Stomach (tissue), 4 donors: ENCODE results near the gene MED13L.

Experiments used
- EP300 ChIP-seq: sonication (generic); formaldehyde crosslinking; IDR thresholded peaks from one replicate; pipeline ENCODE4 v1.6.1; 2017; ENCODE audit warnings: antibody characterized with exemption
- POLR2A ChIP-seq, 4 donors: fragments of 450-650 bp; IDR thresholded peaks; one replicate each; pipeline ENCODE4 v1.6.1; 2016; ENCODE audit warnings: antibody characterized with exemption in 4 of 4, control low read depth in 2 of 4, mild to moderate bottlenecking in 1 of 4, moderate library complexity in 1 of 4
- POLR2AphosphoS5 ChIP-seq, 3 donors: sonication (generic); formaldehyde crosslinking; IDR thresholded peaks; one replicate each; pipeline ENCODE4 v1.6.1; 2016; ENCODE audit warnings: antibody characterized with exemption in 3 of 3
- TF ChIP-seq, protein P1 (sequence below), 7 experiments: fragments of 450-650 bp in 4 of 7; fragments of 200-600 bp in 3 of 7; sonication (generic) in 3 of 7; IDR thresholded peaks; one replicate each; pipeline ENCODE4 v1.5.1; 2016 to 2019; ENCODE audit warnings: antibody characterized with exemption in 7 of 7, control low read depth in 2 of 7, mild to moderate bottlenecking in 1 of 7

DNA sequence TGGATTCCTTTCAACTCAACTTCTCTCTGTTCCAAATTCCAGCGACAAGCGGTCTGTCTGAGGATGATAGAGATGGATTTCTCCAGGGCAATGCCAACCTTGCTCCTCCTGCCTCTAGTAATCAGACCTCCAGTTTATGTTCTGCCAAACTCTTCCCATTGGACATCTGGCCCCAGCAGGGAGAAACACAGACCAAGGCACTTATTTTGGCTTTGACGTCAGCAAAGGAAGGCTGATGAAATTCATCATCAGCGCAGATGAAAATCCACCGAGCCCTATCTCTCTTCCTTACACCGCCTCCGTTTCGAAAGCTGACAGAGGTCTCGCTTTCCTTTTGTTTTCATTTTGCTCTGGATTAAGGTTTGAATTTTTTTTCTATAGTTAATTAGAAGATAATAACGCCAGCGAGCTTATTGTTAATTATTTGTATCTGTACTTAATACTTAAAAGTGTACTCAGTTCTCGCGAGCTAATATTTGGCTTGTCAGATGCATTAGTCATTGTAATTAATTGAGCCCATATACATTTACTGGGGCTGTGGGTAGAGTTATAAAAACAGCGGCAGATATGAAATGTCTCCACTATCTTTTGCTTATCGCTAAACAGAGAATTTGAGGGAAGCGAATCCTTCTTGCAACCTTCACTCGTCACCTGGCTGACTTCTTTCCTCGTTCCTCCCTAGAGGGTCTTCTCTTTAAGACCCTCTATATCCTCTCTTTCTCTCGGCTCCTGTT lies 35.9 kb upstream of the MED13L start:
- TF ChIP-seq, protein P1, sequence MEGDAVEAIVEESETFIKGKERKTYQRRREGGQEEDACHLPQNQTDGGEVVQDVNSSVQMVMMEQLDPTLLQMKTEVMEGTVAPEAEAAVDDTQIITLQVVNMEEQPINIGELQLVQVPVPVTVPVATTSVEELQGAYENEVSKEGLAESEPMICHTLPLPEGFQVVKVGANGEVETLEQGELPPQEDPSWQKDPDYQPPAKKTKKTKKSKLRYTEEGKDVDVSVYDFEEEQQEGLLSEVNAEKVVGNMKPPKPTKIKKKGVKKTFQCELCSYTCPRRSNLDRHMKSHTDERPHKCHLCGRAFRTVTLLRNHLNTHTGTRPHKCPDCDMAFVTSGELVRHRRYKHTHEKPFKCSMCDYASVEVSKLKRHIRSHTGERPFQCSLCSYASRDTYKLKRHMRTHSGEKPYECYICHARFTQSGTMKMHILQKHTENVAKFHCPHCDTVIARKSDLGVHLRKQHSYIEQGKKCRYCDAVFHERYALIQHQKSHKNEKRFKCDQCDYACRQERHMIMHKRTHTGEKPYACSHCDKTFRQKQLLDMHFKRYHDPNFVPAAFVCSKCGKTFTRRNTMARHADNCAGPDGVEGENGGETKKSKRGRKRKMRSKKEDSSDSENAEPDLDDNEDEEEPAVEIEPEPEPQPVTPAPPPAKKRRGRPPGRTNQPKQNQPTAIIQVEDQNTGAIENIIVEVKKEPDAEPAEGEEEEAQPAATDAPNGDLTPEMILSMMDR (IDR thresholded peaks at IDR 0.05) = no peak
- no peak for TF ChIP-seq POLR2A (IDR thresholded peaks at IDR 0.05)
- TF ChIP-seq EP300 = no peak
- TF ChIP-seq POLR2AphosphoS5 (IDR thresholded peaks at IDR 0.05) = no peak
